ENCODE data around the gene PLBD2. TPM values are rescaled to one million over a fixed set of nuclear protein-coding genes. Genes with fewer than 3 reads are reported as not detected.
A peak's percentile ranks its signal among the peaks of the same experiment; 100 is the strongest.

Gene PLBD2
- total RNA-seq, 1 donor from 2014 or later, result 52.2 TPM

- Histone ChIP-seq H3K36me3 (ENCODE audit: insufficient read depth, low read length) (no peaks in the 10 kb centered on the region), H3K4me3 (ENCODE audit: insufficient read depth, low read depth, low read length) (peak within 1 kb of the TSS; percentile 69), H3K4me2 (ENCODE audit: low read length) (peak within 1 kb of the TSS; percentile 85), H3K27ac (ENCODE audit: low read depth, low read length) (peak within 1 kb of the TSS; percentile 35), H4K20me1 (ENCODE audit: insufficient read depth, low read length) (no peaks in the 10 kb centered on the region), H2AFZ (ENCODE audit: low read depth, low read length) (peak within 1 kb of the TSS; percentile 79), H3K79me2 (ENCODE audit: insufficient read depth, low read length) (peaks cover 7% of the 10 kb centered on the region), H3K9ac (ENCODE audit: low read length) (peak within 1 kb of the TSS; percentile 87), H3K9me3 (ENCODE audit: insufficient read depth, low read depth, low read length) (no peaks in the 10 kb centered on the region), H3K4me1 (ENCODE audit: insufficient read depth, low read length) (peaks cover 10% of the 10 kb centered on the region), H3K27me3 (ENCODE audit: insufficient read depth, low read length) (no peaks in the 10 kb centered on the region)
- H3K4me3 Mint-ChIP-seq (ENCODE audit: unreplicated experiment), result peak within 1 kb of the TSS; percentile 96
- DNase-seq (ENCODE audit: low read depth) (peak; percentile 73), FAIRE-seq (no peak)
- H3K36me3 Mint-ChIP-seq (ENCODE audit: low read depth, unreplicated experiment), result no peaks in the 10 kb centered on the region
- peak within 1 kb of the TSS; percentile 98 for H3K27ac Mint-ChIP-seq (ENCODE audit: unreplicated experiment)
- TF ChIP-seq, protein P1, sequence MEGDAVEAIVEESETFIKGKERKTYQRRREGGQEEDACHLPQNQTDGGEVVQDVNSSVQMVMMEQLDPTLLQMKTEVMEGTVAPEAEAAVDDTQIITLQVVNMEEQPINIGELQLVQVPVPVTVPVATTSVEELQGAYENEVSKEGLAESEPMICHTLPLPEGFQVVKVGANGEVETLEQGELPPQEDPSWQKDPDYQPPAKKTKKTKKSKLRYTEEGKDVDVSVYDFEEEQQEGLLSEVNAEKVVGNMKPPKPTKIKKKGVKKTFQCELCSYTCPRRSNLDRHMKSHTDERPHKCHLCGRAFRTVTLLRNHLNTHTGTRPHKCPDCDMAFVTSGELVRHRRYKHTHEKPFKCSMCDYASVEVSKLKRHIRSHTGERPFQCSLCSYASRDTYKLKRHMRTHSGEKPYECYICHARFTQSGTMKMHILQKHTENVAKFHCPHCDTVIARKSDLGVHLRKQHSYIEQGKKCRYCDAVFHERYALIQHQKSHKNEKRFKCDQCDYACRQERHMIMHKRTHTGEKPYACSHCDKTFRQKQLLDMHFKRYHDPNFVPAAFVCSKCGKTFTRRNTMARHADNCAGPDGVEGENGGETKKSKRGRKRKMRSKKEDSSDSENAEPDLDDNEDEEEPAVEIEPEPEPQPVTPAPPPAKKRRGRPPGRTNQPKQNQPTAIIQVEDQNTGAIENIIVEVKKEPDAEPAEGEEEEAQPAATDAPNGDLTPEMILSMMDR (IDR thresholded peaks at IDR 0.05; ENCODE audit: insufficient read depth, low read depth, low read length), result no peak
- no peak for TF ChIP-seq EZH2 (IDR thresholded peaks at IDR 0.05; ENCODE audit: insufficient read depth, low read length)
- peaks cover 13% of the 10 kb centered on the region for H3K27me3 Mint-ChIP-seq (ENCODE audit: low read depth, unreplicated experiment)
- H3K4me1 Mint-ChIP-seq (ENCODE audit: low read depth, unreplicated experiment), result peaks cover 4% of the 10 kb centered on the region
- H3K9me3 Mint-ChIP-seq (ENCODE audit: unreplicated experiment), result no peaks in the 10 kb centered on the region
Observed at GRCh38 chr12:113422030-113422885, 63.9 kb downstream of the PLBD2 start, which contains the start of gene SDSL. Gene SDSL (plus strand): TSS chr12:113422380. CDS start chr12:113427983, 5,603 bp downstream.

GRCh38 chr12:113422886-113423669 is 64.7 kb downstream of the PLBD2 start:
- H3K27me3 Mint-ChIP-seq (ENCODE audit: low read depth, unreplicated experiment), result peaks cover 11% of the 10 kb centered on the region
- DNase-seq (ENCODE audit: low read depth) (no peak), FAIRE-seq (no peak)
- no peaks in the 10 kb centered on the region for H3K27me3 ChIP-seq (ENCODE audit: insufficient read depth, low read length)
- H3K27ac Mint-ChIP-seq (ENCODE audit: unreplicated experiment), result peak overlapping the region; percentile 12
- peak overlapping the region; percentile 87 for H3K9ac ChIP-seq (ENCODE audit: low read length)
- H3K4me1 ChIP-seq (ENCODE audit: insufficient read depth, low read length), result peaks cover 10% of the 10 kb centered on the region
- peak overlapping the region; percentile 79 for H2AFZ ChIP-seq (ENCODE audit: low read depth, low read length)
- no peak for TF ChIP-seq EZH2 (IDR thresholded peaks at IDR 0.05; ENCODE audit: insufficient read depth, low read length)
- TF ChIP-seq, protein P1 (IDR thresholded peaks at IDR 0.05; ENCODE audit: insufficient read depth, low read depth, low read length), result no peak
- H3K36me3 Mint-ChIP-seq (ENCODE audit: low read depth, unreplicated experiment), result no peaks in the 10 kb centered on the region
- H3K36me3 ChIP-seq (ENCODE audit: insufficient read depth, low read length), result no peaks in the 10 kb centered on the region
- H3K4me3 ChIP-seq (ENCODE audit: insufficient read depth, low read depth, low read length), result peak overlapping the region; percentile 69
- H3K27ac ChIP-seq (ENCODE audit: low read depth, low read length), result peak overlapping the region; percentile 35
- peaks cover 7% of the 10 kb centered on the region for H3K79me2 ChIP-seq (ENCODE audit: insufficient read depth, low read length)
- H3K9me3 Mint-ChIP-seq (ENCODE audit: unreplicated experiment), result no peaks in the 10 kb centered on the region
- H3K4me1 Mint-ChIP-seq (ENCODE audit: low read depth, unreplicated experiment), result peaks cover 4% of the 10 kb centered on the region
- H3K4me2 ChIP-seq (ENCODE audit: low read length), result peak overlapping the region; percentile 85
- H4K20me1 ChIP-seq (ENCODE audit: insufficient read depth, low read length), result no peaks in the 10 kb centered on the region
- no peaks in the 10 kb centered on the region for H3K9me3 ChIP-seq (ENCODE audit: insufficient read depth, low read depth, low read length)
- H3K4me3 Mint-ChIP-seq (ENCODE audit: unreplicated experiment), result peak overlapping the region; percentile 96

Data from astrocyte (in vitro differentiated cells and primary cell).